HEK293T (cell line): ENCODE measurements around the gene OR6J1.

Experiments used
- CTCF ChIA-PET: fragments of 350-600 bp; formaldehyde crosslinking; extraction: SDS; loops from one replicate; lab custom pipeline; 2021; ENCODE audit warnings: antibody characterized with exemption, inconsistent platforms; lab: Yijun Ruan, JAX
- POLR2A ChIA-PET: fragments of 350-600 bp; formaldehyde crosslinking; extraction: SDS; loops from one replicate; lab custom pipeline; 2020; ENCODE audit warnings: antibody characterized with exemption, inconsistent platforms; lab: Yijun Ruan, JAX
- DNase-seq: peaks from one replicate; pipeline ENCODE4 v3.0.0; 2012; ENCODE audit warnings: mixed read lengths; ENCODE audit errors: extremely low spot score
- ARNT ChIP-seq: fragments of 450-650 bp; IDR thresholded peaks from 2 replicates; pipeline ENCODE4 v1.6.1; 2017; ENCODE audit warnings: mild to moderate bottlenecking
- BHLHE40 ChIP-seq: fragments of 450-650 bp; IDR thresholded peaks from 2 replicates; pipeline ENCODE4 v1.6.1; 2016; ENCODE audit warnings: mild to moderate bottlenecking, moderate library complexity, borderline replicate concordance
- CTBP1 ChIP-seq: fragments of 450-650 bp; IDR thresholded peaks from 2 replicates; pipeline ENCODE4 v1.6.1; 2016; ENCODE audit warnings: borderline replicate concordance
- ELF4 ChIP-seq: fragments of 450-650 bp; IDR thresholded peaks from 2 replicates; pipeline ENCODE4 v1.6.1; 2017; ENCODE audit warnings: antibody characterized with exemption
- FOXA1 ChIP-seq: fragments of 450-650 bp; IDR thresholded peaks from 2 replicates; pipeline ENCODE4 v1.6.1; 2016; ENCODE audit warnings: mild to moderate bottlenecking
- FOXK2 ChIP-seq: fragments of 450-650 bp; IDR thresholded peaks from 2 replicates; pipeline ENCODE4 v1.6.1; 2016; ENCODE audit warnings: mild to moderate bottlenecking
- FOXM1 ChIP-seq: fragments of 450-650 bp; IDR thresholded peaks from 2 replicates; pipeline ENCODE4 v1.6.1; 2017; ENCODE audit warnings: mild to moderate bottlenecking, borderline replicate concordance
- HDGF ChIP-seq: fragments of 450-650 bp; IDR thresholded peaks from 2 replicates; pipeline ENCODE4 v1.6.1; 2017; ENCODE audit warnings: antibody characterized with exemption, borderline replicate concordance
- L3MBTL2 ChIP-seq: fragments of 450-650 bp; conservative IDR thresholded peaks from 2 replicates; pipeline ENCODE4 v1.6.1; 2016; ENCODE audit warnings: mild to moderate bottlenecking
- LEF1 ChIP-seq: fragments of 450-650 bp; IDR thresholded peaks from 2 replicates; pipeline ENCODE4 v1.6.1; 2017; ENCODE audit warnings: mild to moderate bottlenecking, borderline replicate concordance
- NFRKB ChIP-seq: fragments of 450-650 bp; IDR thresholded peaks from 2 replicates; pipeline ENCODE4 v1.6.1; 2016; ENCODE audit warnings: mild to moderate bottlenecking, moderate library complexity
- PKNOX1 ChIP-seq: fragments of 450-650 bp; IDR thresholded peaks from 2 replicates; pipeline ENCODE4 v1.6.1; 2016
- SP1 ChIP-seq: fragments of 450-650 bp; IDR thresholded peaks from 2 replicates; pipeline ENCODE4 v1.6.1; 2017
- SUZ12 ChIP-seq: fragments of 450-650 bp; IDR thresholded peaks from 2 replicates; pipeline ENCODE4 v1.6.1; 2016; ENCODE audit warnings: mild to moderate bottlenecking
- TARDBP ChIP-seq: fragments of 450-650 bp; IDR thresholded peaks from 2 replicates; pipeline ENCODE4 v1.6.1; 2016
- ZNF384 ChIP-seq: fragments of 450-650 bp; IDR thresholded peaks from 2 replicates; pipeline ENCODE4 v1.6.1; 2016

Gene OR6J1

GRCh38 chr14:22630486-22630885 lies 13.7 kb downstream of the OR6J1 start:
- DNase-seq = no peak
- POLR2A ChIA-PET = interaction anchor here (1.3 kb wide), 1 partner anchor 41 kb away, joined by 4 read pairs; the partner anchor contains the start of gene DAD1
- TF ChIP-seq SP1 (no peak), SUZ12 (no peak), ELF4 (no peak), ZNF384 (no peak), FOXK2 (no peak), LEF1 (no peak), TARDBP (no peak), BHLHE40 (no peak), FOXM1 (no peak), PKNOX1 (no peak), ARNT (no peak)
- CTCF ChIA-PET = no interaction called here

DNA sequence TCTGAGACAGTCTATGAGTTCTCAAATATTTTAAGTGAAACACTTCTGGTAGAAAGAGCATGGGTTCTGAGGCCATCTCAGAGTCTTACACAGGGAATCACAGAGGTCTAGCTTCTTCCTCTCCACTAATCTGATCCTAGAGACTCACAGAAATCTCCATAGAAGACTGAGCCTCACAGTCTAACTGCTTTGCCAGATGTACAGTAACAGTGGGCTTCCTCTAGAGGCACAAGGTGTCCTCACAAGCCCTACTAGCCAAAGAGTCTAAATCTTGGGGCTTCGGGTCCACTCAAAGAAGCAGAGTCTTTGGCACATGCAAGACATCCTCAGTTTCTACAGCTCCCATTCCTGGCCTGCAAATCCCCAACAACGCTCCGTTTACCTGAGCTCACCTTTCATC lies 14.1 kb downstream of the OR6J1 start:
- DNase-seq = no peak
- no peak for TF ChIP-seq CTBP1
- TF ChIP-seq L3MBTL2 = no peak
- TF ChIP-seq SP1 = no peak
- ChIA-PET CTCF (no interaction called here), POLR2A (interaction anchor here (1.3 kb wide), 1 partner anchor 41 kb away, joined by 4 read pairs; the partner anchor contains the start of gene DAD1)

GRCh38 chr14:22629361-22629760 lies 14.8 kb downstream of the OR6J1 start:
- DNase-seq = no peak
- POLR2A ChIA-PET = interaction anchor here (1.3 kb wide), 1 partner anchor 40 kb away, joined by 4 read pairs; the partner anchor contains the start of gene DAD1
- CTCF ChIA-PET = no interaction called here
- TF ChIP-seq SUZ12 = no peak
- no peak for TF ChIP-seq LEF1
- no peak for TF ChIP-seq L3MBTL2
- no peak for TF ChIP-seq BHLHE40
- TF ChIP-seq SP1 = no peak
- TF ChIP-seq FOXA1 = no peak
- TF ChIP-seq FOXM1 = no peak
- no peak for TF ChIP-seq CTBP1
- TF ChIP-seq PKNOX1 = no peak

- CTCF ChIA-PET = no interaction called here
- no peak for DNase-seq
- TF ChIP-seq TARDBP (no peak), HDGF (no peak), FOXK2 (no peak), L3MBTL2 (no peak), FOXA1 (no peak), SP1 (no peak), ELF4 (no peak), CTBP1 (no peak), PKNOX1 (no peak), ARNT (no peak), NFRKB (no peak), BHLHE40 (no peak), LEF1 (no peak), FOXM1 (no peak), SUZ12 (no peak), ZNF384 (no peak)
- POLR2A ChIA-PET = interaction anchor here (1.0 kb wide), 1 partner anchor 30 kb away, joined by 3 read pairs; the partner anchor contains the start of gene ABHD4
Observed at GRCh38 chr14:22627506-22628263, 16.5 kb downstream of the OR6J1 start.

- POLR2A ChIA-PET = interaction anchor here (1.0 kb wide), 1 partner anchor 29 kb away, joined by 3 read pairs; the partner anchor contains the start of gene ABHD4
- no peak for DNase-seq
- no peak for TF ChIP-seq ZNF384
- CTCF ChIA-PET = no interaction called here
Observed at GRCh38 chr14:22626590-22626989, 17.6 kb downstream of the OR6J1 start.

DNA sequence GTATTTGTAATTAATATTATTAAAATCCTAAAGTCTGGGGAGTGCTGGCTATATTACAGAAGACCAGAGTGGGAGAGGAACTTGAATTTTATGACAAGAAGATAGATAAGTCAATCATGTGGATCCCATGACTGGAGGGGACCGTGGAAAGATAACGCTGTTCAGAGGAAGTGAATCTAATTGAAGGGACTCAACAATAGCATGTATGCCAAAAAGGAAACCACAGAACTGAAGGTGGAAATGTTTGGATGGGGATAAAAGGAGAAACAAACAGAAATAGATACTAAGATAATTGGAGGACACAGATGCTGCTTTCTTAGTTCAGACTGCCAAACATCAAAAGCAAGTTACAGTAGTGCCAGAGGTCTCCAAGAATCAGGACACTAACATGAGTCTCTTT lies 21.1 kb downstream of the OR6J1 start:
- POLR2A ChIA-PET = no interaction called here
- no peak for TF ChIP-seq ARNT
- TF ChIP-seq BHLHE40 = no peak
- no peak for TF ChIP-seq FOXK2
- TF ChIP-seq FOXA1 = no peak
- no peak for TF ChIP-seq SP1
- no peak for TF ChIP-seq ZNF384
- TF ChIP-seq CTBP1 = no peak
- TF ChIP-seq L3MBTL2 = no peak
- no peak for TF ChIP-seq ELF4
- TF ChIP-seq PKNOX1 = no peak
- no peak for TF ChIP-seq NFRKB
- TF ChIP-seq SUZ12 = no peak
- TF ChIP-seq TARDBP = no peak
- TF ChIP-seq LEF1 = no peak
- no peak for TF ChIP-seq HDGF
- TF ChIP-seq FOXM1 = no peak
- DNase-seq = no peak
- CTCF ChIA-PET = no interaction called here
